Measurements from ENCODE around the gene DNMT1. TPM values are rescaled to one million over a fixed set of nuclear protein-coding genes. Genes with fewer than 3 reads are reported as not detected.

DNMT1 gene
- total RNA-seq, 6 experiments from 2014 or later = 12.6 to 37.3 (median 24.4) TPM

DNA sequence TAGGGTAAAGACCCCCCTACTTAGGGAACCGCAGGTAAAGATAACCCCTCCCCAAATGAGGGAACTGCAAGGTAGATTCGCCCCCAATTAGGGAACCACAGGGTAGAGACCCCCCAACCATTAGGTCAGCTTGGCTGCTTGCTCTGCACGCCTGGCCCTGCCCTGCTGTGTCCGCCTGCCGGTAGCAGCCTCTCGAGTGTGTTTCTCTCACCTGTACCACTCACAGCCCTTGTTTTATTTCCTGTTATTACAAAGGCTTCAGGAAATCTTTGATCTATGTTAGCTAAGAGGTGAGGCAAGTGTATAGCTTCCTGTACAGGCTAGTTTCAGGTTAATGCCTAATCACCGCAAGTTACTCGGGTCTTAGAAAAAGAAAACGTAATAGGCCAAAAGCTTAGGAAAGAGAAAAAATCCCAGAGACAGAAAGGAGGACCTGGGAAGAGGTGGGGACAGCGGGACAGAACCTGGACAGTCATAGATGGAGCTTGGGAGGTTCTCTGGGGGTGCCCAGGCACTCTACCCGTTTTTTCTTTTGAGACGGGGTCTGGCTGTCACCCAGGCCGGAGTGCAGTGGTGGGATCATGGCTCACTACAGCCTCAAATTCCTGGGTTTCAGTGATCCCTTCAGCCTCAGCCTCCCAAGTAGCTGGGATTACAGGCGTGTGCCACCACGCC lies 51.9 kb downstream of the DNMT1 start:
- Histone ChIP-seq H3K36me3 (peaks cover 0 to 88% (median 37%) of the 10 kb centered on the region in 4 donors), H3K4me3 (no peak overlapping the region), H3K27ac (no peak overlapping the region), H3K27me3 (no peaks in the 10 kb centered on the region), H3K4me1 (no peaks in the 10 kb centered on the region), H3K9me3 (no peaks in the 10 kb centered on the region)
- TF ChIP-seq POLR2A (IDR thresholded peaks at IDR 0.05) = no peak
- 76% methylated on average over 14 of the region's 15 CpGs for WGBS (ENCODE audit: insufficient coverage, low coverage, low lambda C conversion rate, missing lambda C conversion rate)
- DNase-seq (no peak), ATAC-seq (peak in 2 of 4 donors; percentile 33 to 43)
- intact Hi-C loops (cut with DNase I) = no loop called here

DNA sequence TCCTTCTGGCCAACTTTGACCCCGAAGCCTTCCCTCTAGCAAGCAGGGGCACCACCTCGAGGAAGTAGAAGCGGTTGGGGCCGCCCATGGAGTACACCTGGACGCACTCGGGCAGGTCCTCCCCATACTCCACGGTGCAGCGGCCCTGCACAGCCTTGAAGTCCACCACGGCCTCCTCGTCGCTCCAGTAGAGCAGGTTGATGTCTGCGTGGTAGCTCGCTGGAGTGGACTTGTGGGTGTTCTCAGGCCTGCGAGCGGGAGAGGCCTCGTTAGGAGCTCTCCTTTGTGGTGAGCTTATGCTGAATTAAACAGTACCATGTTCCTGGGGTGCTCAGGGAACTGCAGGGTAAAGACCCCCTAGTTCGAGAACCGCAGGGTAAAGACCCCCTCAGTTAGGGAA lies 52.8 kb downstream of the DNMT1 start:
- 93% methylated on average over 3 of the region's 18 CpGs for WGBS (ENCODE audit: insufficient coverage, low coverage, low lambda C conversion rate, missing lambda C conversion rate)
- TF ChIP-seq, protein P1, sequence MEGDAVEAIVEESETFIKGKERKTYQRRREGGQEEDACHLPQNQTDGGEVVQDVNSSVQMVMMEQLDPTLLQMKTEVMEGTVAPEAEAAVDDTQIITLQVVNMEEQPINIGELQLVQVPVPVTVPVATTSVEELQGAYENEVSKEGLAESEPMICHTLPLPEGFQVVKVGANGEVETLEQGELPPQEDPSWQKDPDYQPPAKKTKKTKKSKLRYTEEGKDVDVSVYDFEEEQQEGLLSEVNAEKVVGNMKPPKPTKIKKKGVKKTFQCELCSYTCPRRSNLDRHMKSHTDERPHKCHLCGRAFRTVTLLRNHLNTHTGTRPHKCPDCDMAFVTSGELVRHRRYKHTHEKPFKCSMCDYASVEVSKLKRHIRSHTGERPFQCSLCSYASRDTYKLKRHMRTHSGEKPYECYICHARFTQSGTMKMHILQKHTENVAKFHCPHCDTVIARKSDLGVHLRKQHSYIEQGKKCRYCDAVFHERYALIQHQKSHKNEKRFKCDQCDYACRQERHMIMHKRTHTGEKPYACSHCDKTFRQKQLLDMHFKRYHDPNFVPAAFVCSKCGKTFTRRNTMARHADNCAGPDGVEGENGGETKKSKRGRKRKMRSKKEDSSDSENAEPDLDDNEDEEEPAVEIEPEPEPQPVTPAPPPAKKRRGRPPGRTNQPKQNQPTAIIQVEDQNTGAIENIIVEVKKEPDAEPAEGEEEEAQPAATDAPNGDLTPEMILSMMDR (IDR thresholded peaks at IDR 0.05) = no peak
- no peak for TF ChIP-seq POLR2A (IDR thresholded peaks at IDR 0.05)
- no peaks in the 10 kb centered on the region for H3K4me1 ChIP-seq
- H3K27ac ChIP-seq = no peak overlapping the region
- peaks cover 0 to 93% (median 36%) of the 10 kb centered on the region in 4 donors for H3K36me3 ChIP-seq
- no peaks in the 10 kb centered on the region for H3K27me3 ChIP-seq
- H3K9me3 ChIP-seq = no peaks in the 10 kb centered on the region
- intact Hi-C loops (cut with DNase I) = no loop called here
- DNase-seq (no peak), ATAC-seq (no peak)
- H3K4me3 ChIP-seq = no peak overlapping the region

DNA sequence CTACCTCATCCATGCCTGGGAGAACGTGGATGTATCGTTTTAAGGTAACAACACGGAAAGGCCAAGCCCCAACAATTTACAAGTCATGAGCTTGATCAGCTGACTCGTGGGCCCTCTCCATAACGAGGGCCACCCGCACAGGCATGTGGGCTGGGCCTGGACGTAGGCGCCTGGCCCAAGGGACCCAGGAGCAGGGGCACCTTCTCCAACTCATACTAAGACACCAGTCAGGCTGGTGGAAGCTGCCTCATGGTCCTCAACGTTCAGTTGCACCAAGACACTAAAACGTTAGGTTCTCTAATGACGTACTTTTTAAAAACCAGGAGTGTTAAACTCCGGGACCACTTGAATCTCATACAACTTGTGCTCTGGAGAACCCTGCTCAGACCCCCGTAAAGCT lies 53.3 kb downstream of the DNMT1 start:
- no peak for DNase-seq
- no peaks in the 10 kb centered on the region for H3K4me1 ChIP-seq
- H3K27ac ChIP-seq = no peak overlapping the region
- H3K4me3 ChIP-seq = no peak overlapping the region
- no peak for ATAC-seq
- WGBS (ENCODE audit: insufficient coverage, low coverage, low lambda C conversion rate, missing lambda C conversion rate) = 92% methylated on average over 8 of the region's 13 CpGs
- H3K27me3 ChIP-seq = no peaks in the 10 kb centered on the region
- no peaks in the 10 kb centered on the region for H3K9me3 ChIP-seq
- H3K36me3 ChIP-seq = peaks cover 0 to 93% (median 34%) of the 10 kb centered on the region in 4 donors
- TF ChIP-seq POLR2A (IDR thresholded peaks at IDR 0.05) = no peak
- TF ChIP-seq, protein P1 (IDR thresholded peaks at IDR 0.05) = no peak
- intact Hi-C loops (cut with DNase I) = no loop called here

DNA sequence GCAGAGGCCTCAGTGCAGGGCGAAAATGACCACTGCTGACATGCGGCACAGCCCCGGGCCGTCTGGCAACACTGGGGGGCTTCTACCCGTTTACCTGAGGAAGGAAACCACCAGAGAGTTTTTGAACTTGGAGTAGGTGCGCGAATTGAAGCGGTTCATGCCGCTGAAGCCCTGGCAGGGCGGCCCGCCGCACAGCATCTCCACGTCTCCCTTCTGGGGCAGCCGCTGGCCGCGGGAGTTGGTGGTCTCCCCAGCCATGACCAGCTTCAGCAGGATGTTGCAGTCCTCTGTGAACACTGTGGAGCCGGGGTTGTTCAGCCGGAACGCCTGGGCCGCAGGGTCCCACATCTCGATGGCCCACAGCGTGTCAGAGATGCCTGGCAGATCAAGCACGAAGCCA lies 54.8 kb downstream of the DNMT1 start:
- no peaks in the 10 kb centered on the region for H3K9me3 ChIP-seq
- no peak for DNase-seq
- H3K27me3 ChIP-seq = no peaks in the 10 kb centered on the region
- no peak overlapping the region for H3K4me3 ChIP-seq
- TF ChIP-seq, protein P1 (IDR thresholded peaks at IDR 0.05) = no peak
- no peak for TF ChIP-seq POLR2A (IDR thresholded peaks at IDR 0.05)
- H3K27ac ChIP-seq = no peak overlapping the region
- H3K4me1 ChIP-seq = no peaks in the 10 kb centered on the region
- no CpG with 5 or more reads among the region's 23 CpGs for WGBS (ENCODE audit: insufficient coverage, low coverage, low lambda C conversion rate, missing lambda C conversion rate)
- no peak for ATAC-seq
- peaks cover 0 to 88% (median 26%) of the 10 kb centered on the region in 4 donors for H3K36me3 ChIP-seq
- intact Hi-C loops (cut with DNase I) = no loop called here

DNA sequence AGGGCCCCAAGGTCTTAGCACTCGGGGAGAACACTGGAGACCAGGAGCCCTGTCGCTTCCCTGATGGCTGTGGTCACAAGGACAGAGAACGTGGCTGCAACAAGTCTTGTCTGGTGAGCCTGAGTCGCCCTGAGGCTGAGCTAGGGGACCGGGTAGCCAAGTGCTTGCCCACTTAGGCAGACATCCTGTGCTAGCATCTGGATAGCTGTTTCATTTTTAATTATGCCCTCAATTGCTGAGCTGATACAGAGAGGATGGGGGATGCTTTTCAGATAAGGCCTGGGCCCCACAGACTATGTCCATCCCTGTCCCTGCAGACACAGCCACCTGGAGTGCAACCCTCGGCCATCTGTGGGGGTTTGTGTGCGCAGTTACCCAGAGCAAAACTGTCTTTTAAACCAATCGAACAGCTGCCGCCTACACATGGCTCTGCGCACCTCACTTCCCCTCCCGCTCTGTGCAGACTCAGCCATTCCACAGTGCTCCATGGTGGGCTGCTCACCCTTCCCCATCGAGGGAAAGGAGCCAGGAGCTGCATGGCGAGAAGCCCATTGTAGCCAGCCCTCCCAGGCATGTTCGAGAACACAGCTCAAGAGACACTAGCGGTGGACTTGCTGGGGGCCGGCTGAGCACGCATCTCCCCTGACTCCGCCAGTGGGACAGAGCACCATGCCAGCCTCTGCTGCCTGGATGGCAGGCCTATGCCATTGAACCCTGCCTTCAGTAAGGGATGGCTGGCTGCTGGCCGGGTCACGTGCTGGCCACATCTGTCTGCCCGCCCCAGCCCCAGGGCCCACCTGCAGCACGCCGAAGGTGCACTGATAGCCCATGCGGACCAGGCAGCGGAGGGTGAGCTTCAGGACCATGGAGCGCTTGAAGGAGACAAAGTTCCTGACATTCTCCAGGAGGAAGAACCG lies 55.6 kb downstream of the DNMT1 start:
- H3K4me1 ChIP-seq = no peaks in the 10 kb centered on the region
- H3K27ac ChIP-seq = no peak overlapping the region
- DNase-seq = no peak
- intact Hi-C loops (cut with DNase I) = no loop called here
- H3K4me3 ChIP-seq = no peak overlapping the region
- no peaks in the 10 kb centered on the region for H3K27me3 ChIP-seq
- no peak for ATAC-seq
- H3K9me3 ChIP-seq = no peaks in the 10 kb centered on the region
- WGBS (ENCODE audit: insufficient coverage, low coverage, low lambda C conversion rate, missing lambda C conversion rate) = 93% methylated on average over 6 of the region's 27 CpGs
- H3K36me3 ChIP-seq = peaks cover 0 to 85% (median 27%) of the 10 kb centered on the region in 4 donors
- no peak for TF ChIP-seq POLR2A (IDR thresholded peaks at IDR 0.05)
- TF ChIP-seq, protein P1 (IDR thresholded peaks at IDR 0.05) = no peak

Data from right lobe of liver (tissue), 6 donors.